Hepatocyte (in vitro differentiated cells): Measurements from ENCODE around the gene CYP8B1.

Source experiments
- EZH2 ChIP-seq: fragments of 200-600 bp; sonication (generic); IDR thresholded peaks from 2 replicates; pipeline ENCODE4 v1.6.1; 2016; ENCODE audit warnings: antibody characterized with exemption, mild to moderate bottlenecking, borderline replicate concordance
- EZH2phosphoT487 ChIP-seq: fragments of 200-600 bp; sonication (generic); IDR thresholded peaks from one replicate; pipeline ENCODE4 v1.6.1; 2018; ENCODE audit warnings: antibody characterized with exemption, mild to moderate bottlenecking, low read depth, moderate library complexity; ENCODE audit not compliant: unreplicated experiment, severe bottlenecking
- TF ChIP-seq, protein P1 (sequence below): fragments of 200-600 bp; sonication (generic); IDR thresholded peaks from 2 replicates; pipeline ENCODE4 v1.5.1; 2016; ENCODE audit warnings: antibody characterized with exemption, mild to moderate bottlenecking; ENCODE audit not compliant: poor library complexity

DNA sequence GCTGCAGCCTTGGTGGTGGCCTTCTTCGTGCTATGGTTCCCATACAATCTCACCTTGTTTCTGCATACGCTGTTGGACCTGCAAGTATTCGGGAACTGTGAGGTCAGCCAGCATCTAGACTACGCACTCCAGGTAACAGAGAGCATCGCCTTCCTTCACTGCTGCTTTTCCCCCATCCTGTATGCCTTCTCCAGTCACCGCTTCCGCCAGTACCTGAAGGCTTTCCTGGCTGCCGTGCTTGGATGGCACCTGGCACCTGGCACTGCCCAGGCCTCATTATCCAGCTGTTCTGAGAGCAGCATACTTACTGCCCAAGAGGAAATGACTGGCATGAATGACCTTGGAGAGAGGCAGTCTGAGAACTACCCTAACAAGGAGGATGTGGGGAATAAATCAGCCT, 10.4 kb downstream of the CYP8B1 start:
- TF ChIP-seq, protein P1, sequence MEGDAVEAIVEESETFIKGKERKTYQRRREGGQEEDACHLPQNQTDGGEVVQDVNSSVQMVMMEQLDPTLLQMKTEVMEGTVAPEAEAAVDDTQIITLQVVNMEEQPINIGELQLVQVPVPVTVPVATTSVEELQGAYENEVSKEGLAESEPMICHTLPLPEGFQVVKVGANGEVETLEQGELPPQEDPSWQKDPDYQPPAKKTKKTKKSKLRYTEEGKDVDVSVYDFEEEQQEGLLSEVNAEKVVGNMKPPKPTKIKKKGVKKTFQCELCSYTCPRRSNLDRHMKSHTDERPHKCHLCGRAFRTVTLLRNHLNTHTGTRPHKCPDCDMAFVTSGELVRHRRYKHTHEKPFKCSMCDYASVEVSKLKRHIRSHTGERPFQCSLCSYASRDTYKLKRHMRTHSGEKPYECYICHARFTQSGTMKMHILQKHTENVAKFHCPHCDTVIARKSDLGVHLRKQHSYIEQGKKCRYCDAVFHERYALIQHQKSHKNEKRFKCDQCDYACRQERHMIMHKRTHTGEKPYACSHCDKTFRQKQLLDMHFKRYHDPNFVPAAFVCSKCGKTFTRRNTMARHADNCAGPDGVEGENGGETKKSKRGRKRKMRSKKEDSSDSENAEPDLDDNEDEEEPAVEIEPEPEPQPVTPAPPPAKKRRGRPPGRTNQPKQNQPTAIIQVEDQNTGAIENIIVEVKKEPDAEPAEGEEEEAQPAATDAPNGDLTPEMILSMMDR: no peak
- no peak for TF ChIP-seq EZH2
- no peak for TF ChIP-seq EZH2phosphoT487
